Endothelial cell of umbilical vein (primary cell): ENCODE data around the gene KRTAP10-1. TPM values are rescaled to one million over a fixed set of nuclear protein-coding genes. Genes with fewer than 3 reads are reported as not detected.

Source experiments
- Bru-seq: library from RNA; stranded (reverse); fragments of 400-500 nt; gene quantifications from one replicate; lab custom pipeline; 2021; lab: Mats Ljungman, UMichigan
- BruChase-seq, 2 experiments: library from RNA; stranded (reverse); fragments of 400-500 nt; gene quantifications; one replicate each; lab custom pipeline; 2021; lab: Mats Ljungman, UMichigan
- BruUV-seq: library from RNA; stranded (reverse); fragments of 400-500 nt; replicated peaks from 2 replicates; lab custom pipeline; 2021; lab: Mats Ljungman, UMichigan
- CTCF ChIA-PET: fragments of 300-600, 350-600 bp; sonication (Branson Sonifier 250); formaldehyde crosslinking; loops from one replicate; lab custom pipeline; 2021; ENCODE audit warnings: antibody characterized with exemption, inconsistent platforms; lab: Charles Lee
- POLR2A ChIA-PET: fragments of 300-600, 350-600 bp; sonication (Branson Sonifier 250); formaldehyde crosslinking; loops from one replicate; lab custom pipeline; 2021; ENCODE audit warnings: antibody characterized with exemption, inconsistent platforms; lab: Charles Lee
- DNase-seq: peaks from one replicate; pipeline ENCODE4 v3.0.0-alpha.2; 2011; ENCODE audit warnings: low read depth, low spot score
- FAIRE-seq: peaks from 2 replicates; lab custom pipeline; 2011; peaks lifted over from hg19 to GRCh38; lab: Jason Lieb, UNC
- H2AFZ ChIP-seq: 2 replicates; pipeline ENCODE4 v1.6.0; 2012; ENCODE audit warnings: low read depth, low read length, control low read depth, inconsistent platforms
- H3K27ac ChIP-seq: 2 replicates; pipeline ENCODE4 v1.5.1; 2011; ENCODE audit warnings: low read depth, mild to moderate bottlenecking, control low read depth, low read length, moderate library complexity; ENCODE audit not compliant: insufficient read depth
- H3K27me3 ChIP-seq, 2 experiments: 2 replicates each; pipeline versions ENCODE4 v1.6.0 to v1.6.1; 2011; ENCODE audit warnings: low read length in 2 of 2, mixed read lengths in 1 of 2; ENCODE audit not compliant: control insufficient read depth in 2 of 2, insufficient read depth in 2 of 2
- H3K36me3 ChIP-seq, 2 experiments: 2 replicates in 1 of 2; 3 replicates in 1 of 2; pipeline ENCODE4 v1.5.1; 2011; ENCODE audit warnings: low read length in 2 of 2, mild to moderate bottlenecking in 1 of 2, moderate library complexity in 1 of 2; ENCODE audit not compliant: control insufficient read depth in 2 of 2, insufficient read depth in 2 of 2; ENCODE audit errors: extremely low read depth in 1 of 2
- H3K4me1 ChIP-seq: 3 replicates; pipeline ENCODE4 v1.5.1; 2011; ENCODE audit warnings: mild to moderate bottlenecking, low read length; ENCODE audit not compliant: control insufficient read depth, insufficient read depth; ENCODE audit errors: extremely low read depth
- H3K4me2 ChIP-seq: 2 replicates; pipeline ENCODE4 v1.6.1; 2011; ENCODE audit warnings: low read length, control low read depth, mixed read lengths; ENCODE audit not compliant: insufficient read depth
- H3K4me3 ChIP-seq, 3 experiments: fragments of 200-600 bp in 1 of 3; sonication (generic), shearing (Covaris generic) in 1 of 3; replicated peaks in 1 of 3; 2 replicates each; pipeline ENCODE4 v1.5.1; 2011 to 2016; ENCODE audit warnings: control low read depth in 3 of 3, low read length in 3 of 3, mild to moderate bottlenecking in 2 of 3, inconsistent platforms in 1 of 3, low read depth in 1 of 3, moderate library complexity in 1 of 3; ENCODE audit not compliant: insufficient read depth in 1 of 3
- H3K79me2 ChIP-seq: 2 replicates; pipeline ENCODE4 v1.6.0; 2012; ENCODE audit warnings: low read length, inconsistent platforms; ENCODE audit not compliant: control insufficient read depth, insufficient read depth
- H3K9ac ChIP-seq: replicated peaks from 2 replicates; pipeline ENCODE3; 2011; ENCODE audit warnings: low read length, control low read depth; ENCODE audit not compliant: insufficient read depth; ENCODE audit errors: extremely low read depth
- H3K9me1 ChIP-seq: replicated peaks from 3 replicates; pipeline ENCODE4 v1.6.0; 2011; ENCODE audit warnings: mild to moderate bottlenecking, low read length; ENCODE audit not compliant: control insufficient read depth, insufficient read depth; ENCODE audit errors: extremely low read depth
- H3K9me3 ChIP-seq: replicated peaks from 2 replicates; pipeline ENCODE4 v1.5.1; 2012; ENCODE audit warnings: low read length, inconsistent platforms; ENCODE audit not compliant: control insufficient read depth, insufficient read depth
- H4K20me1 ChIP-seq: replicated peaks from 2 replicates; pipeline ENCODE3; 2011; ENCODE audit warnings: mild to moderate bottlenecking, low read length; ENCODE audit not compliant: control insufficient read depth, insufficient read depth; ENCODE audit errors: extremely low read depth
- CTCF ChIP-seq, 2 donors: IDR thresholded peaks; 1 replicate in 1 of 2; 2 replicates in 1 of 2; pipeline ENCODE4 v1.5.1; 2011; ENCODE audit warnings: low read length in 2 of 2, mild to moderate bottlenecking in 2 of 2, moderate library complexity in 2 of 2, control low read depth in 1 of 2, inconsistent platforms in 1 of 2, low read depth in 1 of 2; ENCODE audit not compliant: insufficient read depth in 1 of 2; ENCODE audit errors: extremely low read depth in 1 of 2
- EZH2 ChIP-seq: IDR thresholded peaks from 2 replicates; pipeline ENCODE4 v1.6.1; 2012; ENCODE audit warnings: borderline replicate concordance, low read depth, mild to moderate bottlenecking, moderate library complexity, low read length, inconsistent platforms; ENCODE audit not compliant: severe bottlenecking
- FOS ChIP-seq: IDR thresholded peaks from 2 replicates; pipeline ENCODE4 v1.6.1; 2011; ENCODE audit warnings: mild to moderate bottlenecking, low read length, moderate library complexity, borderline replicate concordance; ENCODE audit not compliant: insufficient read depth
- GATA2 ChIP-seq: IDR thresholded peaks from 2 replicates; pipeline ENCODE4 v1.7.0; 2011; ENCODE audit warnings: low read depth, mild to moderate bottlenecking, moderate library complexity, mixed read lengths, low read length; ENCODE audit not compliant: insufficient read length, insufficient read depth
- JUN ChIP-seq: IDR thresholded peaks from 2 replicates; pipeline ENCODE4 v1.6.1; 2011; ENCODE audit warnings: borderline replicate concordance, low read depth; ENCODE audit not compliant: insufficient read length, insufficient read depth
- MAX ChIP-seq: IDR thresholded peaks from 2 replicates; pipeline ENCODE4 v1.6.1; 2011; ENCODE audit not compliant: insufficient read depth, insufficient read length
- MYC ChIP-seq: IDR thresholded peaks from one replicate; pipeline ENCODE4 v1.6.1; 2011; ENCODE audit warnings: mild to moderate bottlenecking, low read depth, low read length
- POLR2A ChIP-seq: IDR thresholded peaks from 2 replicates; pipeline ENCODE4 v1.6.1; 2012; ENCODE audit warnings: low read depth, mild to moderate bottlenecking, control low read depth, low read length
- dilution Hi-C: fragments of 300-500 bp; cut with MboI; formaldehyde crosslinking; loops from one replicate; pipeline ENCODE4 v1.15.0; 2019; ENCODE audit warnings: low sequenced_read_pairs; ENCODE audit not compliant: extremely low pct_ligation_motif_present
- intact Hi-C: fragments of 100-400 bp; cut with micrococcal nuclease; formaldehyde crosslinking; loops from one replicate; pipeline ENCODE4 v1.10.0; 2022
- long read RNA-seq: library from polyadenylated mRNA; stranded (forward); transcript quantifications from one replicate; pipeline ENCODE4 v2.0.0, GENCODE V29; 2021
- polyA minus RNA-seq, 3 experiments: library from RNA; depleted of rRNA, polyadenylated mRNA; stranded (reverse); fragments of >200 nt; gene quantifications; 1 replicate in 1 of 3; 2 replicates in 2 of 3; pipeline ENCODE4 v1.2.3, GENCODE V29; 2011
- polyA plus RNA-seq, 4 experiments: library from polyadenylated mRNA; depleted of rRNA in 3 of 4; stranded (reverse) in 3 of 4; unstranded in 1 of 4; fragments of >200 nt; gene quantifications; 2 replicates each; pipeline versions ENCODE4 v1.2.1 to v1.2.3, GENCODE V29; 2011 to 2012; ENCODE audit warnings: missing spikeins in 1 of 4
- total RNA-seq: library from RNA; stranded (reverse); gene quantifications from 2 replicates; pipeline ENCODE4 v1.2.3, GENCODE V29; 2021

Gene KRTAP10-1
- total RNA-seq (not detected in 2 replicates), polyA plus RNA-seq (not detected in 2 replicates), polyA minus RNA-seq (not detected in 2 replicates), Bru-seq, nascent RNA (not detected), BruChase-seq, experiment 1, labeled RNA remaining after a 6-hour chase (not detected), BruChase-seq, experiment 2, labeled RNA remaining after a 2-hour chase (not detected)
- polyA plus RNA-seq (2011; cell fraction: cytosol; rRNA removed): not detected in 2 replicates
- polyA plus RNA-seq (2011; cell fraction: nucleus; rRNA removed): not detected in 2 replicates
- polyA plus RNA-seq (2012): not detected in 2 replicates
- polyA minus RNA-seq (2011; cell fraction: cytosol; rRNA and poly(A)+ RNA removed): not detected
- not detected in 2 replicates for polyA minus RNA-seq (2011; cell fraction: nucleus; rRNA and poly(A)+ RNA removed)
- long read RNA-seq: 0 reads

- H3K4me1 ChIP-seq: no peaks in the 10 kb centered on the region
- ChIA-PET POLR2A (no interaction called here), CTCF (no interaction called here)
- FAIRE-seq: no peak
- peaks cover 0 to 15% of the 10 kb centered on the region in 2 experiments for H3K27me3 ChIP-seq
- H3K9me3 ChIP-seq: no peaks in the 10 kb centered on the region
- no peak for TF ChIP-seq GATA2
- TF ChIP-seq EZH2: no peak
- no peak for TF ChIP-seq MAX
- no peak for TF ChIP-seq POLR2A
- TF ChIP-seq FOS: no peak
- no peak for TF ChIP-seq CTCF (IDR thresholded peaks at IDR 0.05; ENCODE audit: extremely low read depth in 1 of 2, insufficient read depth in 1 of 2, low read depth in 1 of 2, low read length in 2 of 2)
- TF ChIP-seq MYC: no peak
- no peak for TF ChIP-seq JUN
- no peak within 1 kb of the TSS for H2AFZ ChIP-seq
- intact Hi-C loops (no loop called here), dilution Hi-C loops (no loop called here)
- no TSS peak for BruUV-seq
- no peak for DNase-seq
- no peak within 1 kb of the TSS for H3K27ac ChIP-seq
- H3K4me3 ChIP-seq: no peak within 1 kb of the TSS
- H3K79me2 ChIP-seq: no peaks in the 10 kb centered on the region
- no peak within 1 kb of the TSS for H3K4me2 ChIP-seq
- no peaks in the 10 kb centered on the region for H4K20me1 ChIP-seq
- no peaks in the 10 kb centered on the region for H3K9me1 ChIP-seq
- no peaks in the 10 kb centered on the region for H3K36me3 ChIP-seq
- no peak within 1 kb of the TSS for H3K9ac ChIP-seq
Measured at GRCh38 chr21:44539991-44540666, at the start of gene KRTAP10-1. Gene KRTAP10-1, minus strand, starts transcription at chr21:44540195. Its CDS starts 45 bp downstream, at chr21:44540150.
